Measurements from ENCODE around the gene ADCY3. TPM values are rescaled to one million over a fixed set of nuclear protein-coding genes. Genes with fewer than 3 reads are reported as not detected.

Gene ADCY3
- total RNA-seq, 1 experiment from 2014 or later: 39.5 TPM

GRCh38 chr2:24878341-24878740 lies 41.7 kb downstream of the ADCY3 start:
- Histone ChIP-seq H3K56ac (ENCODE audit: insufficient read length, low read depth, low read length) (no peak overlapping the region), H3K27ac (ENCODE audit: insufficient read length, low read depth, low read length) (no peak overlapping the region), H2BK5ac (ENCODE audit: insufficient read length, low read length) (no peak overlapping the region), H4K20me1 (ENCODE audit: control insufficient read depth, insufficient read depth, insufficient read length) (no peaks in the 10 kb centered on the region), H2BK20ac (ENCODE audit: low read depth, low read length, poor library complexity, severe bottlenecking) (no peak overlapping the region), H2AFZ (ENCODE audit: low read length) (no peak overlapping the region), H3K27me3 (ENCODE audit: insufficient read depth, low read length) (no peaks in the 10 kb centered on the region), H3K23ac (ENCODE audit: insufficient read length, low read depth, low read length) (no peak overlapping the region), H3K79me2 (ENCODE audit: insufficient read depth, low read length) (no peaks in the 10 kb centered on the region), H3K23me2 (ENCODE audit: insufficient read length, low read depth, low read length, poor library complexity, severe bottlenecking) (no peaks in the 10 kb centered on the region), H2BK15ac (ENCODE audit: low read depth, low read length) (no peak overlapping the region), H4K91ac (ENCODE audit: insufficient read length, low read depth, low read length) (no peak overlapping the region), H3K14ac (ENCODE audit: insufficient read depth, low read length) (no peak overlapping the region), H3K4ac (ENCODE audit: low read depth, low read length) (no peak overlapping the region), H3T11ph (ENCODE audit: low read length) (no peak overlapping the region), H4K5ac (ENCODE audit: insufficient read length, low read depth, low read length) (no peak overlapping the region), H2AK5ac (ENCODE audit: insufficient read length, low read length) (no peak overlapping the region), H3K4me2 (ENCODE audit: insufficient read depth, insufficient read length, low read length) (no peak overlapping the region), H3K9me3 (ENCODE audit: control insufficient read depth, low read depth, low read length) (no peaks in the 10 kb centered on the region), H4K8ac (replicated peaks; ENCODE audit: insufficient read length, low read depth, low read length) (no peak overlapping the region), H2BK120ac (ENCODE audit: low read depth, low read length, poor library complexity, severe bottlenecking) (no peak overlapping the region), H3K79me1 (ENCODE audit: insufficient read depth, low read depth, low read length, poor library complexity, severe bottlenecking) (no peaks in the 10 kb centered on the region), H2BK12ac (ENCODE audit: insufficient read length, low read depth, low read length) (no peak overlapping the region), H3K9ac (ENCODE audit: extremely low read depth, insufficient read length, low read length) (no peak overlapping the region), H3K4me1 (ENCODE audit: insufficient read depth, low read length) (no peaks in the 10 kb centered on the region), H3K18ac (ENCODE audit: insufficient read length, low read depth, low read length) (no peak overlapping the region)
- no peak overlapping the region for H3K4me3 Mint-ChIP-seq
- H3K27me3 Mint-ChIP-seq (ENCODE audit: low read depth): no peaks in the 10 kb centered on the region
- H3K9me3 Mint-ChIP-seq: no peaks in the 10 kb centered on the region
- peaks cover 0 to 3% (median 0%) of the 10 kb centered on the region in 3 experiments; a peak in 2 of 7 replicates for H3K36me3 Mint-ChIP-seq (ENCODE audit: insufficient read depth in 1 of 3, low read depth in 3 of 3)
- H3K4me1 Mint-ChIP-seq: peaks cover 6 to 8% of the 10 kb centered on the region in 2 experiments; a peak in 2 of 4 replicates
- no CpG with 5 or more reads among the region's 10 CpGs for WGBS (ENCODE audit: extremely low coverage, insufficient read length, low lambda C conversion rate)
- no peak overlapping the region; a peak in 1 of 7 replicates for H3K27ac Mint-ChIP-seq
- no peak for TF ChIP-seq CTCF (conservative IDR thresholded peaks at IDR 0.05)
- no peak for DNase-seq

All from H9 (cell line).